Measurements from ENCODE around the gene EXOC3L4. TPM values are rescaled to one million over a fixed set of nuclear protein-coding genes. Genes with fewer than 3 reads are reported as not detected.

The EXOC3L4 gene
- total RNA-seq, 1 experiment from 2014 or later = not detected

GRCh38 chr14:103095210-103095778 lies 769 bp downstream of the EXOC3L4 start:
- H3K79me2 ChIP-seq (ENCODE audit: insufficient read depth, low read length) = no peaks in the 10 kb centered on the region
- RAD21 ChIA-PET (ENCODE audit: low non-redundant PET in 1 of 2, low total read pairs in 2 of 2, uncharacterized antibody in 2 of 2, unreplicated experiment in 2 of 2) = no interaction called here
- no peaks in the 10 kb centered on the region for H3K27me3 ChIP-seq (ENCODE audit: insufficient read depth, low read length)
- DNase-seq (ENCODE audit: low read depth, low spot score) = no peak
- H3K9me2 ChIP-seq (ENCODE audit: insufficient read depth) = no peaks in the 10 kb centered on the region
- POLR2A ChIA-PET = no interaction called here
- no peaks in the 10 kb centered on the region for H4K20me1 ChIP-seq (ENCODE audit: insufficient read depth)
- H3K4me2 ChIP-seq (ENCODE audit: low read length) = no peak overlapping the region
- ATAC-seq = no peak
- no peaks in the 10 kb centered on the region for H3K36me3 ChIP-seq (ENCODE audit: control insufficient read depth in 1 of 2, insufficient read depth in 2 of 2, low read length in 2 of 2)
- no TSS peak for BruUV-seq (replicated peaks)
- intact Hi-C loops (cut with micrococcal nuclease) = no loop called here
- CTCF ChIA-PET = interaction anchor here (4.0 kb wide), 1 partner anchor 10 kb away, joined by 41 read pairs; no protein-coding TSS in a partner anchor
- peaks cover 8 to 13% of the 10 kb centered on the region in 2 experiments for H3K4me1 ChIP-seq (ENCODE audit: control insufficient read depth in 1 of 2, insufficient read depth in 2 of 2, low read length in 2 of 2)
- H3K4me3 ChIP-seq (replicated peaks in 1 of 2; ENCODE audit: low read depth in 1 of 2, low read length in 2 of 2) = no peak overlapping the region
- no peak overlapping the region for H3K27ac ChIP-seq (ENCODE audit: low read depth, low read length)
- no peak overlapping the region for H2AFZ ChIP-seq (ENCODE audit: low read depth, low read length, poor library complexity, severe bottlenecking)
- TF ChIP-seq POLR2A (IDR thresholded peaks at IDR 0.05; ENCODE audit: borderline replicate concordance, extremely low read depth, insufficient read depth, insufficient read length) (no peak), SRF (IDR thresholded peaks at IDR 0.05; ENCODE audit: low read depth) (no peak), CTCF (IDR thresholded peaks at IDR 0.05 in 2 of 3, conservative IDR thresholded peaks at IDR 0.05 in 1 of 3; ENCODE audit: borderline replicate concordance in 1 of 3, insufficient read depth in 1 of 3, low read depth in 2 of 3, low read length in 2 of 3) (no peak), EZH2phosphoT487 (IDR thresholded peaks at IDR 0.05; ENCODE audit: borderline replicate concordance) (no peak), ZNF274 (IDR thresholded peaks at IDR 0.05; ENCODE audit: low read depth, low read length) (no peak), FOSL1 (IDR thresholded peaks at IDR 0.05; ENCODE audit: low read depth) (no peak), JUND (IDR thresholded peaks at IDR 0.05) (no peak)
- no peaks in the 10 kb centered on the region for H3K9me3 ChIP-seq (ENCODE audit: control insufficient read depth in 1 of 2, insufficient read depth in 1 of 2, low read depth in 1 of 2, low read length in 2 of 2)
- no peak overlapping the region for H3K9ac ChIP-seq (ENCODE audit: low read length)

GRCh38 chr14:103096387-103096786 lies 1.9 kb downstream of the EXOC3L4 start:
- intact Hi-C loops (cut with micrococcal nuclease) = no loop called here
- ATAC-seq (no peak), DNase-seq (ENCODE audit: low read depth, low spot score) (no peak)
- TF ChIP-seq EZH2phosphoT487 (IDR thresholded peaks at IDR 0.05; ENCODE audit: borderline replicate concordance) (no peak), ZFX (IDR thresholded peaks at IDR 0.05) (no peak), CEBPB (IDR thresholded peaks at IDR 0.05; ENCODE audit: low read depth) (no peak), EZH2 (IDR thresholded peaks at IDR 0.05) (no peak), ATF3 (IDR thresholded peaks at IDR 0.05) (no peak), POLR2AphosphoS5 (IDR thresholded peaks at IDR 0.05; ENCODE audit: low read depth, low read length) (no peak), CTCF (IDR thresholded peaks at IDR 0.05 in 2 of 3, conservative IDR thresholded peaks at IDR 0.05 in 1 of 3; ENCODE audit: borderline replicate concordance in 1 of 3, insufficient read depth in 1 of 3, low read depth in 2 of 3, low read length in 2 of 3) (no peak), SIN3A (IDR thresholded peaks at IDR 0.05; ENCODE audit: low read depth) (no peak), SP1 (IDR thresholded peaks at IDR 0.05; ENCODE audit: low read depth) (no peak), ZNF274 (IDR thresholded peaks at IDR 0.05; ENCODE audit: low read depth, low read length) (no peak), POLR2A (IDR thresholded peaks at IDR 0.05; ENCODE audit: borderline replicate concordance, extremely low read depth, insufficient read depth, insufficient read length) (no peak)
- CTCF ChIA-PET = interaction anchor here (0.6 to 4.0 kb wide), 2 partner anchors 9 to 18 kb away, joined by 3 to 41 read pairs; no protein-coding TSS in a partner anchor
- Histone ChIP-seq H3K36me3 (ENCODE audit: control insufficient read depth in 1 of 2, insufficient read depth in 2 of 2, low read length in 2 of 2) (no peaks in the 10 kb centered on the region), H3K4me1 (ENCODE audit: control insufficient read depth in 1 of 2, insufficient read depth in 2 of 2, low read length in 2 of 2) (peaks cover 5 to 7% of the 10 kb centered on the region in 2 experiments), H3K79me2 (ENCODE audit: insufficient read depth, low read length) (no peaks in the 10 kb centered on the region), H3K9ac (ENCODE audit: low read length) (no peak overlapping the region), H3K4me2 (ENCODE audit: low read length) (no peak overlapping the region), H3K9me3 (ENCODE audit: control insufficient read depth in 1 of 2, insufficient read depth in 1 of 2, low read depth in 1 of 2, low read length in 2 of 2) (no peaks in the 10 kb centered on the region), H3K9me2 (ENCODE audit: insufficient read depth) (no peaks in the 10 kb centered on the region), H2AFZ (ENCODE audit: low read depth, low read length, poor library complexity, severe bottlenecking) (no peak overlapping the region), H3K4me3 (replicated peaks in 1 of 2; ENCODE audit: low read depth in 1 of 2, low read length in 2 of 2) (no peak overlapping the region), H4K20me1 (ENCODE audit: insufficient read depth) (no peaks in the 10 kb centered on the region), H3K27ac (ENCODE audit: low read depth, low read length) (no peak overlapping the region), H3K27me3 (ENCODE audit: insufficient read depth, low read length) (no peaks in the 10 kb centered on the region)
- POLR2A ChIA-PET = interaction anchor here (0.6 kb wide), 2 partner anchors 19 to 212 kb away, joined by 3 to 5 read pairs; no protein-coding TSS in a partner anchor
- no TSS peak for BruUV-seq (replicated peaks)
- RAD21 ChIA-PET (ENCODE audit: low non-redundant PET in 1 of 2, low total read pairs in 2 of 2, uncharacterized antibody in 2 of 2, unreplicated experiment in 2 of 2) = no interaction called here

All from HCT116 (cell line).